ENCODE data around the gene PEX19.

Gene PEX19

DNA sequence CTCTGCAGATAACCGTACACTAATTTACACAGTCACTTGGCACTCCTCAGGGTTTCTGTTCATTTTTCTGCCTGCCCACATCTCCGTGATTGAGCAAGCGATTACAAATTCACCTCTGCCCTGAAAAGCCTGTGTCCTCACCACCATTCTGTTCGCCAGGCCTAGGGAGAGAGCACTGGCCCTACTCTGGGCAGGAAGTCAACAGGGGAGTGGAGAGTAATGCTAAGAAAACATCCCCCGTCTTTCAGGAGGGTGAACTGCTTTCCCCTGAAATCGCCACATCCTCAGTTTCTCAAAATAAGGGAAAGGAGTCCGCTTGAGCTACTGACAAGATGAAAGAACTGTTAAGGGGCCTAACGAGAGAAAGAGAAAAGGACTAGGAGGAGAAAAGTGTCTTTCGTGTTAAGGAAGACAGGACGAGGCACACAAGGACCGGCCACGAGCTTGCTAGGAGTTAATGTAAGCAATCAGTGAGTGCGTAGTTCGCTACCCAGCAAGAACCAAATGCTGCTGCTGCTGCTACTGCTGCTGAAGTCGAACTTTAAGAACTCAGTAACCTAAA is 632 bp downstream of the PEX19 start:
- Histone ChIP-seq H3K9me3 (ENCODE audit: low read length) (no peaks in the 10 kb centered on the region), H3K4me2 (ENCODE audit: low read length) (peak overlapping the region; percentile 98), H3K27ac (ENCODE audit: low read depth, low read length, poor library complexity, severe bottlenecking) (peak overlapping the region; percentile 1), H3K9me2 (ENCODE audit: low read depth, low read length) (no peaks in the 10 kb centered on the region), H3K27me3 (ENCODE audit: insufficient read depth, low read length) (no peaks in the 10 kb centered on the region), H3K79me2 (ENCODE audit: insufficient read depth, low read length) (0 out of 2 replicates have a peak, but pooled peaks cover 5% of the 10 kb centered on the region), H2AFZ (ENCODE audit: low read length) (peak overlapping the region; percentile 12; the same call in 1 of the 2 replicates), H4K20me1 (ENCODE audit: insufficient read depth, low read length) (no peaks in the 10 kb centered on the region), H3K4me1 (ENCODE audit: insufficient read depth, low read length, severe bottlenecking) (peaks cover 17% of the 10 kb centered on the region), H3K4me3 (ENCODE audit: low read depth, low read length, poor library complexity, severe bottlenecking) (peak overlapping the region; percentile 81), H3F3A (ENCODE audit: insufficient read depth, low read length) (0 out of 2 replicates have a peak, but pooled peaks cover 5% of the 10 kb centered on the region), H3K9ac (ENCODE audit: low read length) (peak overlapping the region; percentile 85), H3K36me3 (ENCODE audit: insufficient read depth, low read length) (peaks cover 40% of the 10 kb centered on the region; the same call in 1 of the 2 replicates)
- no peak for TF ChIP-seq EZH2 (IDR thresholded peaks at IDR 0.05; ENCODE audit: borderline replicate concordance, low read length)
- TF ChIP-seq, protein P1, sequence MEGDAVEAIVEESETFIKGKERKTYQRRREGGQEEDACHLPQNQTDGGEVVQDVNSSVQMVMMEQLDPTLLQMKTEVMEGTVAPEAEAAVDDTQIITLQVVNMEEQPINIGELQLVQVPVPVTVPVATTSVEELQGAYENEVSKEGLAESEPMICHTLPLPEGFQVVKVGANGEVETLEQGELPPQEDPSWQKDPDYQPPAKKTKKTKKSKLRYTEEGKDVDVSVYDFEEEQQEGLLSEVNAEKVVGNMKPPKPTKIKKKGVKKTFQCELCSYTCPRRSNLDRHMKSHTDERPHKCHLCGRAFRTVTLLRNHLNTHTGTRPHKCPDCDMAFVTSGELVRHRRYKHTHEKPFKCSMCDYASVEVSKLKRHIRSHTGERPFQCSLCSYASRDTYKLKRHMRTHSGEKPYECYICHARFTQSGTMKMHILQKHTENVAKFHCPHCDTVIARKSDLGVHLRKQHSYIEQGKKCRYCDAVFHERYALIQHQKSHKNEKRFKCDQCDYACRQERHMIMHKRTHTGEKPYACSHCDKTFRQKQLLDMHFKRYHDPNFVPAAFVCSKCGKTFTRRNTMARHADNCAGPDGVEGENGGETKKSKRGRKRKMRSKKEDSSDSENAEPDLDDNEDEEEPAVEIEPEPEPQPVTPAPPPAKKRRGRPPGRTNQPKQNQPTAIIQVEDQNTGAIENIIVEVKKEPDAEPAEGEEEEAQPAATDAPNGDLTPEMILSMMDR (IDR thresholded peaks at IDR 0.05; ENCODE audit: low read length), result no peak

DNA sequence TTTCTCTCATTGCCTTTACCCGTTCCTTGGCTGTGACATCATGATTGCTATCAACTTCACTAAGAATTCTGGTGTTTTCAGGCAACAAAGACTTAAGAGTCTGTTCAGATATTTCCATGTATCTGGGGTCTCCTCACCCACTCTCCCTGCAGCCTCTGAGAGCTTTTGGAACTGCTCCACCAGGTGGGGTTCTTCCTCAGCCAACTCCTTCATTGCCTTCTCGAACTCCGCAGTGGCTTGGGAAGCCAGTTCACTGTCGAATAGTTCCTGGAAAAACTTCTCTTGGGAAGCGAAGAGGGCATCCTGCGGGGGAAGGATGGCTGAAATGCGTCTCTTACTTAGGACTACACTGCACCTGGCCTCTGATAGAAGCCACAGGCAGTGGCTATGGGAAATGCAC is 2.1 kb downstream of the PEX19 start:
- Histone ChIP-seq H3K27ac (ENCODE audit: low read depth, low read length, poor library complexity, severe bottlenecking) (no peak overlapping the region), H3K9ac (ENCODE audit: low read length) (no peak overlapping the region)

DNA sequence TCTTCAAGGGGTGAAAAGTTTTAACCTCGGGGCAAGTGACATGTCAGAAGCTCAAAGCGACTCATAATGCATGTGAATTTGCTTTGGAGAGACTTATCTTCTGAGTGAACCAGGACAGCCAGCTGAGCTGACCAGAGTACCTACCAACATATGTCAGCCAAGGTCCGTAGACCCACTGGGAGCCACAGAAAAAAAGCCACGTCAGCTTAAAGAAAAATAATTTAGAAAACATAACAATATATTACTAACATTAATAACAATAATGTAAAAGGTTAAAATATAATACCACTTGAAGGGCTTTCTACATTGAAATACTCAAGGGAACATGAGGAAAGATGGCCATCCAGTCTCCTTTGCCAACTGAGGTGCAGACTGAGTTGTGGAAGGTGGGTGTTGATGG is 6.9 kb downstream of the PEX19 start:
- Histone ChIP-seq H3K9ac (ENCODE audit: low read length) (no peak overlapping the region), H3K4me1 (ENCODE audit: insufficient read depth, low read length, severe bottlenecking) (no peaks in the 10 kb centered on the region), H3K4me3 (ENCODE audit: low read depth, low read length, poor library complexity, severe bottlenecking) (no peak overlapping the region), H3F3A (ENCODE audit: insufficient read depth, low read length) (no peaks in the 10 kb centered on the region), H3K27ac (ENCODE audit: low read depth, low read length, poor library complexity, severe bottlenecking) (no peak overlapping the region), H3K27me3 (ENCODE audit: insufficient read depth, low read length) (no peaks in the 10 kb centered on the region), H3K9me3 (ENCODE audit: low read length) (no peaks in the 10 kb centered on the region), H3K9me2 (ENCODE audit: low read depth, low read length) (no peaks in the 10 kb centered on the region), H3K4me2 (ENCODE audit: low read length) (no peak overlapping the region), H3K36me3 (ENCODE audit: insufficient read depth, low read length) (peaks cover 60% of the 10 kb centered on the region; the same call in 1 of the 2 replicates), H4K20me1 (ENCODE audit: insufficient read depth, low read length) (no peaks in the 10 kb centered on the region), H2AFZ (ENCODE audit: low read length) (no peak overlapping the region), H3K79me2 (ENCODE audit: insufficient read depth, low read length) (no peaks in the 10 kb centered on the region)
- TF ChIP-seq EZH2 (IDR thresholded peaks at IDR 0.05; ENCODE audit: borderline replicate concordance, low read length), result no peak

More for the DNA sequence above, 2.1 kb downstream of the PEX19 start:
- Histone ChIP-seq H3K27me3 (ENCODE audit: insufficient read depth, low read length) (no peaks in the 10 kb centered on the region), H3K4me2 (ENCODE audit: low read length) (no peak overlapping the region), H3K9me3 (ENCODE audit: low read length) (no peaks in the 10 kb centered on the region), H3K36me3 (ENCODE audit: insufficient read depth, low read length) (peaks cover 49% of the 10 kb centered on the region; the same call in 1 of the 2 replicates), H3F3A (ENCODE audit: insufficient read depth, low read length) (0 out of 2 replicates have a peak, but pooled peaks cover 5% of the 10 kb centered on the region), H3K4me3 (ENCODE audit: low read depth, low read length, poor library complexity, severe bottlenecking) (no peak overlapping the region), H3K9me2 (ENCODE audit: low read depth, low read length) (no peaks in the 10 kb centered on the region), H3K4me1 (ENCODE audit: insufficient read depth, low read length, severe bottlenecking) (peaks cover 17% of the 10 kb centered on the region), H4K20me1 (ENCODE audit: insufficient read depth, low read length) (no peaks in the 10 kb centered on the region), H3K79me2 (ENCODE audit: insufficient read depth, low read length) (0 out of 2 replicates have a peak, but pooled peaks cover 5% of the 10 kb centered on the region), H2AFZ (ENCODE audit: low read length) (no peak overlapping the region)
- TF ChIP-seq, protein P1 (IDR thresholded peaks at IDR 0.05; ENCODE audit: low read length), result no peak
- no peak for TF ChIP-seq EZH2 (IDR thresholded peaks at IDR 0.05; ENCODE audit: borderline replicate concordance, low read length)

DNA sequence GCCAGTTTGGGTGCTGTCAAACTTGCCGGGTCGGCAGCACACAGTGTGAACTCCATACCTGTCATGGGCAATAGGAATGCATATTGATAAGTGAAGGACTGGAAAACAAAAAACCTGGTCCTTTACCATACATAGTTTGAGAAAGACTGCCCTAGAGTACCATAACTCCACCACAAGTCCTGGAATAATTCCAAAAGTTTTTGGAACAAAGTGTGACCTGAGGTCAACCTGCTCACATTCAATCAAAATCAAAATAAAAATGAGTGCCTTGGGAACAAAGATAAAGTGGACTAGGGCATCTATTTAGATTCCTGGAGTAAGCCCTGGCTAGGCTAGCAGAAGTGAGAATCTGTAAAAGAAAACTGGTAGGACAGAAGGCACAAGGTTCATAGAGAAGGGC is 7.6 kb downstream of the PEX19 start:
- no peaks in the 10 kb centered on the region for H3K79me2 ChIP-seq (ENCODE audit: insufficient read depth, low read length)
- no peak overlapping the region for H3K4me2 ChIP-seq (ENCODE audit: low read length)
- H3K4me1 ChIP-seq (ENCODE audit: insufficient read depth, low read length, severe bottlenecking), result no peaks in the 10 kb centered on the region
- H3F3A ChIP-seq (ENCODE audit: insufficient read depth, low read length), result no peaks in the 10 kb centered on the region
- H3K9me3 ChIP-seq (ENCODE audit: low read length), result no peaks in the 10 kb centered on the region
- no peaks in the 10 kb centered on the region for H4K20me1 ChIP-seq (ENCODE audit: insufficient read depth, low read length)
- H3K4me3 ChIP-seq (ENCODE audit: low read depth, low read length, poor library complexity, severe bottlenecking), result no peak overlapping the region
- no peak overlapping the region for H3K9ac ChIP-seq (ENCODE audit: low read length)
- H3K9me2 ChIP-seq (ENCODE audit: low read depth, low read length), result no peaks in the 10 kb centered on the region
- H2AFZ ChIP-seq (ENCODE audit: low read length), result no peak overlapping the region
- no peak overlapping the region for H3K27ac ChIP-seq (ENCODE audit: low read depth, low read length, poor library complexity, severe bottlenecking)
- TF ChIP-seq EZH2 (IDR thresholded peaks at IDR 0.05; ENCODE audit: borderline replicate concordance, low read length), result no peak
- TF ChIP-seq, protein P1 (IDR thresholded peaks at IDR 0.05; ENCODE audit: low read length), result no peak
- H3K27me3 ChIP-seq (ENCODE audit: insufficient read depth, low read length), result no peaks in the 10 kb centered on the region
- H3K36me3 ChIP-seq (ENCODE audit: insufficient read depth, low read length), result peaks cover 53% of the 10 kb centered on the region; the same call in 1 of the 2 replicates

Measured in OCI-LY1 (cell line).